Lower leg skin (tissue), 3 donors: ENCODE results near the gene FRA10AC1.

Source experiments
- POLR2A ChIP-seq, 2 donors: fragments of 450-650 bp; IDR thresholded peaks; one replicate each; pipeline ENCODE4 v1.6.1; 2016 to 2017; ENCODE audit warnings: antibody characterized with exemption in 2 of 2, mild to moderate bottlenecking in 1 of 2, moderate library complexity in 1 of 2
- TF ChIP-seq, protein P1 (sequence below), 3 donors: fragments of 450-650 bp; IDR thresholded peaks; one replicate each; pipeline ENCODE4 v1.5.1; 2016; ENCODE audit warnings: antibody characterized with exemption in 3 of 3, mild to moderate bottlenecking in 3 of 3, moderate library complexity in 2 of 3

GRCh38 chr10:93702210-93703001 lies at the start of gene FRA10AC1:
- TF ChIP-seq, protein P1, sequence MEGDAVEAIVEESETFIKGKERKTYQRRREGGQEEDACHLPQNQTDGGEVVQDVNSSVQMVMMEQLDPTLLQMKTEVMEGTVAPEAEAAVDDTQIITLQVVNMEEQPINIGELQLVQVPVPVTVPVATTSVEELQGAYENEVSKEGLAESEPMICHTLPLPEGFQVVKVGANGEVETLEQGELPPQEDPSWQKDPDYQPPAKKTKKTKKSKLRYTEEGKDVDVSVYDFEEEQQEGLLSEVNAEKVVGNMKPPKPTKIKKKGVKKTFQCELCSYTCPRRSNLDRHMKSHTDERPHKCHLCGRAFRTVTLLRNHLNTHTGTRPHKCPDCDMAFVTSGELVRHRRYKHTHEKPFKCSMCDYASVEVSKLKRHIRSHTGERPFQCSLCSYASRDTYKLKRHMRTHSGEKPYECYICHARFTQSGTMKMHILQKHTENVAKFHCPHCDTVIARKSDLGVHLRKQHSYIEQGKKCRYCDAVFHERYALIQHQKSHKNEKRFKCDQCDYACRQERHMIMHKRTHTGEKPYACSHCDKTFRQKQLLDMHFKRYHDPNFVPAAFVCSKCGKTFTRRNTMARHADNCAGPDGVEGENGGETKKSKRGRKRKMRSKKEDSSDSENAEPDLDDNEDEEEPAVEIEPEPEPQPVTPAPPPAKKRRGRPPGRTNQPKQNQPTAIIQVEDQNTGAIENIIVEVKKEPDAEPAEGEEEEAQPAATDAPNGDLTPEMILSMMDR (IDR thresholded peaks at IDR 0.05): no peak
- TF ChIP-seq POLR2A (IDR thresholded peaks at IDR 0.05): peak in 1 of 2 donors; percentile 32
